Islet of Langerhans (tissue), 1 donor: Measurements from ENCODE around the gene IRF6.
"Not testable (repeated sequence)": the region's sequence is repeated elsewhere in the genome, so short reads cannot be mapped to it uniquely, and the experiment has no call there.

Experiments
- FAIRE-seq: peaks from one replicate; lab custom pipeline; 2011; peaks lifted over from hg19 to GRCh38; lab: Jason Lieb, UNC

The IRF6 gene

GRCh38 chr1:209823143-209824041 lies 17.4 kb upstream of the IRF6 start:
- peak; percentile 79 for FAIRE-seq

- FAIRE-seq = no peak
Observed at GRCh38 chr1:209822706-209823105, 16.8 kb upstream of the IRF6 start.

DNA sequence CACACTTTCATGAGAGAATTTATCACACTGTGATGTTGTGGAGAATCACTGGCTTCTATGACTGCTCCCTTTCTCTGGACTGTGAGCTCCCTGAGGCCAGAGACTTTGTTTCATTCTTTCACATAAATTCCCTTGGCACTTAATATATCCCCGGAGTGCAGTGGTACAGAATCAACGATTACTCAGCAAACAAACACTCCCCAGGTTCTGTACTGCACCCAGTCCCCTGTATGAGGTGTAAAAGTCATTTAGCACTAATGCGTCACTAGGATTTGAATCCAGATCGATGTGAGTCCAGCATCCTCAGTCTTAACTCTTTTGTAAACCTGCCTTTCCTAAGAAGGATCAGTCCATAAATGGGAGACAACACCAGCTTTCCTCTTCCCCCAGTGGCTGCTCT lies 15.0 kb upstream of the IRF6 start:
- no peak for FAIRE-seq

- no peak for FAIRE-seq
Observed at GRCh38 chr1:209819058-209819457, 13.1 kb upstream of the IRF6 start.

DNA sequence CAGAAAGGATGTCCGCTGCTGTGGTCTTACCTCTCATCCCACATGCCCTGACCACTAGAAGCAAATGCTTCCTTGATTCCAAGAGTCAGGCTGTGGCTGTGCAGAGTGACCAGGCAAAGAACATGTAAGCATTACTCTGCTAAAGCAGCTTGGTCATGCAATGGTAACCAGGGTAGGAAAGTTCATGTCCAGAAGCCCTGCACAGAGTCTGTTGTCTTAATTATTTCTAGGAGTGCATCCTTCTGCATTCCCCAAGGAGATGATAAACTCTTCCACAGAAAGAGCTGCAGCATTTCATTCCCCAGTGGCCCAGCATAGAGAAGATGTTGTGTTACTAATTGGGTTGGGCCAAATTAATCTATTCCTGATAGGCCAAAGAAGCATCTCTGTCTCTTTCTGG lies 11.7 kb upstream of the IRF6 start:
- FAIRE-seq = no peak

DNA sequence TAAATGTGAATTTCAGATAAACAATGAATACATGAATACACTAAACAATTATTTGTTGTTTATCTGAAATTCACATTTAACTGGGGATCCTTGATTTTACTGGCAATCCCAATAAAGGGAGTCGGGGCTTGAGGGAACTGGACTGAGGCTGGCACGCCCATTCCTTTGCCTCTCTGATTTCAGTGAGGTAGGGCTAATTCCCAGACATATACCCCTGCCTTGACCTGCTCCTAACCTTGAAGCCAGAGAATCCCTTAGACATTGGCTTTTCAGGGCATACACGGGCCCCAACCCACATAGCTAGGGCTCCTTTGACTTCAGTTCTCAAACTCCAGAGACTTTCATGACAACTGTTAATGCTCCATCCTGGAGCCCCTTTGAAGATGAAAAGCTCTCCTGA lies 11.0 kb upstream of the IRF6 start:
- FAIRE-seq = no peak

GRCh38 chr1:209815931-209816341 lies 10.0 kb upstream of the IRF6 start:
- no peak for FAIRE-seq

DNA sequence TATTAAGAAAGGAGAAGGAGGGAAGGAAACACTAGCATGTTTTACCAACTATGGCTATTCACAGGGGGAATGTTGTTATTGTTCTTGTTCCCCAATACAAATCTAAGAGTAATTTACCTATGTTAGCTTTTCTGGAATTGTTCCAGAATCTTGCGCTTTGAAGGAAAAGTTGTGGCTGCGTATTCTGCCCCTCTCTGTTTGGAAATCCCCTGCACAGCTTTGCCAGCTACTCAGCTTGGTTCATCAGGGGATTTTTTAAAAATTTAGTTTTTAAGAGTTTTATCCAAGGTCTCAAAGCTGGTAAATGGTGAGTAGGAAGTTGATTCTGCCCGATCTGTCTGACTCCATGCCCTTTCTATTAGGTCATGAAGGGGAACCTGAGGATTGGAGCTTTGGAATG lies 9.5 kb upstream of the IRF6 start:
- no peak for FAIRE-seq

GRCh38 chr1:209813902-209814301 lies 8.0 kb upstream of the IRF6 start:
- FAIRE-seq = no peak

- FAIRE-seq = no peak
Observed at GRCh38 chr1:209810783-209811182, 4.8 kb upstream of the IRF6 start.

DNA sequence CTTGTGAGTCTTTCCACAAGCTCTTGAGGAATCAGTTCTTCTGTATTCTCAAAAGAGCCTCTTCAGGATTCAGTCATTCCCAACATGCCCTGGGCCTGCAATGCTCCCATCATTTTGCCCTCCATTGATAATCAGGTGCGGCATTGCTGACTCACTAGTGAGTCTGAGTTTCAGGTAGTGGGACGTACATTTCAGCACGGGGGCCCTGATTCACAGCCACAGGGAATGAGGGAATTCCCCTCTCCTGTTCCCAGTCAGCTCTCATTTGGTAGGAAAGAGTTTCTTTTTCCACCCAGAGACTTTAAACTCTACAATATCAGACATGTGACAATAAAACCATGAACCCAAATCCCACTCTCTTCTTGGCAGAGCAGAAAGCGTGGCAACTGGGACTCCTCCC lies 3.7 kb upstream of the IRF6 start:
- no peak for FAIRE-seq

GRCh38 chr1:209808059-209808581 lies 2.2 kb upstream of the IRF6 start:
- no peak for FAIRE-seq

DNA sequence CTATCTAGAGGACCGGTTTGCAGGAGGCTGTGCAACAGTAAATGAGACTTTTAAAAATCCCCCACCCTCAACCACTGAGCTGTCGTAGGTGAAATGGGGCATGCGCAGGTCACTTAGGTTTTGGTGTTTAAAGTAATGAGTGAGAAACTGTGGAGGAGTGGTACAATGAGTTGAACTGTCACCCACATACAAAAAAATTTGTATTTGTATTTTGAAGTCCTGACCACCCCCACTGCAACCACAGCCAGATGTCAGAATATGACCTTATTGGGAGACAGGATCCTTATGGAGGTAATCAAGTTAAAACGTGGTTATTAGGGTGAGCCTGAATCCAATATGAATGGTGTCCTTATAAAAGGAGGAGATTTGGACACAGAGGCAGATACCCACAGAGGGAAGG lies 1.6 kb upstream of the IRF6 start:
- FAIRE-seq = no peak

DNA sequence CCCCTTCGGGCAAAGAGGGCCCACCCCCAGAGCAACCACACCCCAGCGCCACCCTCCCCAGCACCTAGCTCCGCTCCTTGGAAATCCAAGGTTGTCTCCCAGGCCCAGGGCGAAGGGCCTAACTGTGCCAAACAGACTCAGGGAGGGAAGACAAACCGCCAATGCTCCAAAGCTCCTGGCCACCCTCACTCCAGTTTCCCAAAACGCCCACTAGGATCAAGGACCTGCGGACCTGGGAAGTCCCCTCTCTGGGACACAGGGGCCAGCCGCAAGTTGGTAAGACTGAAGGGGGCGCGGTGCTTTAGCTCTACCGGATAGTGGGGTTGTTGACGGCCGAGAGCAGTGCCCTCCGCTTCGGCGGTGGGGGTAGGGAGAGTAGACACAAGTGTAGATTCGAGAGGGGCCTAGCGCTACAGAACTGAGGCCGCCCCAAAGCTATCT lies 581 bp downstream of the IRF6 start:
- no peak for FAIRE-seq

GRCh38 chr1:209803568-209803967 lies 2.4 kb downstream of the IRF6 start:
- FAIRE-seq = no peak

- no peak for FAIRE-seq
Observed at GRCh38 chr1:209802780-209803152, 3.2 kb downstream of the IRF6 start.

DNA sequence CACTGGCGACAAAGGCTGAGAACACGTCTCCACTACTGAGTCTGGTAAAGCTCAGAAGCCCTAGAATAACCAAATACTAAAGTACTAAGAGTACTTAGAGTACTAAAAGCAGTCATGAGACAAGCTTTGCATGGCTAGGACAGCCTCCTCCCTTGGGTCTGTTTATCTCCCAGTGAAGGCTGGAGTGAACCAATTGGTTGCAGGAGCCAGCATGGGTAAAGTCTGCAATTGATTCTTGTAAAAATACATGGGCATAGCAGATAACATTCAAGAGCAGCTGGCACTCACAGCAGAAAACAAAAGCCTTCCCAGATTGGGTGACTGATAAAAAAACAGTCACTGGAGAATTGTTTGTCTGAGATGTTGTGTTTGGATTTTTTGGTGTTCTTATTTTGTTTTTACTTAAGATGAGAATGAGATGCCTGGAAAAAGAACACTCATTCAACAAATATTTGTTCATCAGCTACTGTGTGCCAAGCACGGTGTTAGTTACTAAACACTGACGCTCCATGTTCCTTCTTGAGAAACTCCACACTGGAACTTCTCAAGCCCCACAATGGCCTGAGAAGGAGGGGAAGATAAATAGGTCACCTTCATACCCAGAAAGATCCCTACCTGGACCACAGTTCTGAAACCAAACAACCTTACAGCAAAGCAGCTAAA lies 3.7 kb downstream of the IRF6 start:
- FAIRE-seq = no peak

DNA sequence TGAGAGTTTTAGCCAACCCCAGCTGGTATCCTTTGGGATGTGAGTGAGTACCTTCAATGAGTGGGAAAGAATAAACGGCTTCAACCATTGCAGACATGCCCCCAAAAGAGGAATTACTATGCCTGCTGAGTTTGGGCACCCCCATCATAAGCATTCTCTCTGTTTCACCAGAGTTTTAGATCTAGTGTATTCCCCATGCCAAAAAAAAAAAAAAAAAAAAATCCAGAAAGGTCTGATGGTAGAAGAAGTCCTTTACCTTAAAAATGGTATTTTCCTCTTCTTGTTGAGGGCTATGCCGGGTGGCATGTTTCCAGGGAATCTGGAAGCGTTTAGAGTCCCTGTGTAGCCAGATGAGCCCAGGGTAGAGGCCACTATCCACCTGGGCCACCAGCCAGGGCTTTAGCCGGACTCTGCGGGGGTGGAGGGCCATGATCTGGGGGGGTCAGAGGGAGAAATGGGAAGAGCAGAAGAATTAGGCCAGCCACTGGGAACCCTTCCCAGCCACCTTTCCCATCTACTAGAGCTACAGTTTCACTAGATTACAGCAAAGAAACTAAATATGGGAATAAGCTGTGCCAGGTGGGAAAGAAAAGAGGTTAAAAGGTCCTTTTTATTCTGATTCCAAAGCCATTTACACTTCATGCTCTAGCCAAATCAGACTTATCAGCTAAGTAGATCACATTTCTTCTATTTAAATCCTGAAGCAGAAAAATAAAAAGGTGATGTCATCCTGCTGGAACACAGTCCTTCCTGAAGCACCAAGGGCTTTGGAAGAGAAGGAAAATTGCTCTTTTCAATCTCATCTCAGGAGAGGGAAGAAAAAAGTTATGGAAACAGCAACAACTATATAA lies 4.7 kb downstream of the IRF6 start:
- peak; percentile 53 for FAIRE-seq

- no peak for FAIRE-seq
Observed at GRCh38 chr1:209797978-209798639, 7.8 kb downstream of the IRF6 start.

DNA sequence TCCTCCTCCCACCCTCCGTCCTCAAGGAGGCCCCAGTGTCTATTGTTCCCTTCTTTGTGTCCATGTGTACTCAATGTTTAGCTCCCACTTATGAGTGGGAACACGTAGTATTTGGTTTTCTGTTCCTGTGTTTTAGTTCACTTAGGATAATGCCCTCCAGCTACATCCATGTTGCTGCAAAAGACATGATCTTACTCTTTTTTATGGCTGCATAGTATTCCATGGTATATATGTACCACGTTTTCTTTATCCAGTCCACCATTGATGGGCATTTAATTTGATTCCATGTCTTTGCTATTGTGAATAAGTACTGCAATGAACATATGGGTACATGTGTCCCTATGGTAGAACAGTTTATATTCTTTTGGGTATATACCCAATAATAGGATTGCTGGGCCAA lies 12.2 kb downstream of the IRF6 start:
- not testable (repeated sequence) for FAIRE-seq

GRCh38 chr1:209791920-209792319 lies 14.0 kb downstream of the IRF6 start:
- FAIRE-seq = no peak
